OCI-LY7 (cell line): ENCODE data around the gene PLA2G4E. TPM values are rescaled to one million over a fixed set of nuclear protein-coding genes. Genes with fewer than 3 reads are reported as not detected.

ENCODE experiments used
- BruUV-seq: library from RNA; stranded (reverse); fragments of 400-500 nt; replicated peaks from 2 replicates; lab custom pipeline; 2021; lab: Mats Ljungman, UMichigan
- CTCF ChIA-PET: fragments of 300-600 bp; sonication (Branson Sonifier 250); formaldehyde crosslinking; loops from one replicate; lab custom pipeline; 2022; ENCODE audit warnings: antibody characterized with exemption; ENCODE audit not compliant: unreplicated experiment; lab: Charles Lee
- POLR2A ChIA-PET: fragments of 300-600 bp; sonication (Branson Sonifier 250); formaldehyde crosslinking; loops from one replicate; lab custom pipeline; 2022; ENCODE audit warnings: antibody characterized with exemption; lab: Charles Lee
- DNase-seq: peaks from one replicate; pipeline ENCODE4 v3.0.0-alpha.2; 2015; ENCODE audit warnings: low spot score
- H2AFZ ChIP-seq: fragments of 200-600 bp; sonication (generic), shearing (Covaris generic); 2 replicates; pipeline ENCODE4 v1.6.1; 2014; ENCODE audit warnings: mild to moderate bottlenecking, antibody characterized with exemption, low read length, moderate library complexity
- H3K27ac ChIP-seq: fragments of 200-600 bp; sonication (generic); 2 replicates; pipeline ENCODE4 v1.5.1; 2014; ENCODE audit warnings: mixed run types, low read depth, mild to moderate bottlenecking, moderate library complexity, low read length, inconsistent platforms; ENCODE audit not compliant: poor library complexity, severe bottlenecking
- H3K36me3 ChIP-seq: fragments of 200-600 bp; sonication (generic); 2 replicates; pipeline ENCODE4 v1.6.1; 2014; ENCODE audit warnings: mild to moderate bottlenecking, antibody characterized with exemption, low read length, moderate library complexity, mixed read lengths; ENCODE audit not compliant: insufficient read depth
- H3K4me1 ChIP-seq: fragments of 200-600 bp; sonication (generic); 2 replicates; pipeline ENCODE4 v1.5.1; 2014; ENCODE audit warnings: mild to moderate bottlenecking, low read length; ENCODE audit not compliant: insufficient read depth, poor library complexity, severe bottlenecking
- H3K4me2 ChIP-seq: fragments of 200-600 bp; sonication (generic); 2 replicates; pipeline ENCODE4 v1.6.1; 2014; ENCODE audit warnings: mild to moderate bottlenecking, low read length
- H3K4me3 ChIP-seq: fragments of 200-600 bp; sonication (generic); 2 replicates; pipeline ENCODE4 v1.5.1; 2014; ENCODE audit warnings: mild to moderate bottlenecking, low read depth, low read length; ENCODE audit not compliant: poor library complexity, severe bottlenecking
- H3K79me2 ChIP-seq: fragments of 200-600 bp; sonication (generic); 2 replicates; pipeline ENCODE4 v1.6.1; 2016; ENCODE audit warnings: low read depth, mild to moderate bottlenecking, low read length, moderate library complexity, mixed read lengths; ENCODE audit not compliant: insufficient read depth
- H3K9me2 ChIP-seq: fragments of 200-600 bp; sonication (generic); 2 replicates; pipeline ENCODE4 v1.6.1; 2016; ENCODE audit warnings: mild to moderate bottlenecking, low read length, mixed read lengths; ENCODE audit not compliant: insufficient read depth
- H3K9me3 ChIP-seq: fragments of 200-600 bp; sonication (generic); 2 replicates; pipeline ENCODE4 v1.6.1; 2014; ENCODE audit warnings: mild to moderate bottlenecking, mixed run types, low read length, mixed read lengths
- H4K20me1 ChIP-seq: fragments of 200-600 bp; sonication (generic); 2 replicates; pipeline ENCODE4 v1.6.1; 2014; ENCODE audit warnings: mild to moderate bottlenecking, antibody characterized with exemption, low read length, moderate library complexity, mixed read lengths; ENCODE audit not compliant: insufficient read depth
- EZH2phosphoT487 ChIP-seq: fragments of 200-600 bp; sonication (generic); IDR thresholded peaks from 2 replicates; pipeline ENCODE4 v1.6.1; 2018; ENCODE audit warnings: low read depth, borderline replicate concordance, mild to moderate bottlenecking, mixed run types, antibody characterized with exemption, low read length, moderate library complexity, mixed read lengths
- intact Hi-C: fragments of 100-400 bp; cut with micrococcal nuclease; formaldehyde crosslinking; loops from one replicate; pipeline ENCODE4 v1.10.0; 2022; ENCODE audit not compliant: unreplicated experiment
- total RNA-seq, 2 experiments: library from RNA; depleted of rRNA in 1 of 2; stranded (reverse); fragments of >200 nt in 1 of 2; shearing (Covaris generic) in 1 of 2; gene quantifications; 2 replicates each; pipeline ENCODE4 v1.2.3, GENCODE V29; 2014 to 2022
- TF ChIP-seq, protein P1 (sequence below): fragments of 200-600 bp; sonication (generic); conservative IDR thresholded peaks from 2 replicates; pipeline ENCODE4 v1.5.1; 2014; ENCODE audit warnings: mild to moderate bottlenecking, antibody characterized with exemption, low read length, moderate library complexity, mixed read lengths

Gene PLA2G4E
- total RNA-seq, 2 experiments from 2014 or later: not detected

DNA sequence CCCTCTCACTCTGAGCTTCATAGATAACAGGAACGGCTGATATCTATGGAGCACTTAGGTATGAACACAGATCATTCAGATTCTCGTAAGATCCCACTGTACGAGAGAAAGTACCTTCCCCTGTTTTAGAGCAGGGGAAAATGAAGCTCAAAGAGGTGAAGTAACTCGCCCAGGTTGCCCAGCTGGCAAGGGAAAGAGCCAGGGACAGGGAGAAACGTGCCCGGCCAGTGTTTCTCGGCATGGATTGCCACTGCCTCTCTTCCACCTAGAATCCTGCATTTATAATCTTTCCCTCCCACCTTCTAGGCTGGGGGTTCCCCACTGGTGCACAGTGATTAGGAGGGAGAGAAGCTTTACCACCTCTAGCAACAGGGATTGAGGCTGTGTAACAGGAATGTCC lies 87.5 kb downstream of the PLA2G4E start:
- ChIA-PET CTCF (no interaction called here), POLR2A (no interaction called here)
- BruUV-seq: no TSS peak
- no peaks in the 10 kb centered on the region for H3K9me2 ChIP-seq
- no peak for DNase-seq
- TF ChIP-seq, protein P1, sequence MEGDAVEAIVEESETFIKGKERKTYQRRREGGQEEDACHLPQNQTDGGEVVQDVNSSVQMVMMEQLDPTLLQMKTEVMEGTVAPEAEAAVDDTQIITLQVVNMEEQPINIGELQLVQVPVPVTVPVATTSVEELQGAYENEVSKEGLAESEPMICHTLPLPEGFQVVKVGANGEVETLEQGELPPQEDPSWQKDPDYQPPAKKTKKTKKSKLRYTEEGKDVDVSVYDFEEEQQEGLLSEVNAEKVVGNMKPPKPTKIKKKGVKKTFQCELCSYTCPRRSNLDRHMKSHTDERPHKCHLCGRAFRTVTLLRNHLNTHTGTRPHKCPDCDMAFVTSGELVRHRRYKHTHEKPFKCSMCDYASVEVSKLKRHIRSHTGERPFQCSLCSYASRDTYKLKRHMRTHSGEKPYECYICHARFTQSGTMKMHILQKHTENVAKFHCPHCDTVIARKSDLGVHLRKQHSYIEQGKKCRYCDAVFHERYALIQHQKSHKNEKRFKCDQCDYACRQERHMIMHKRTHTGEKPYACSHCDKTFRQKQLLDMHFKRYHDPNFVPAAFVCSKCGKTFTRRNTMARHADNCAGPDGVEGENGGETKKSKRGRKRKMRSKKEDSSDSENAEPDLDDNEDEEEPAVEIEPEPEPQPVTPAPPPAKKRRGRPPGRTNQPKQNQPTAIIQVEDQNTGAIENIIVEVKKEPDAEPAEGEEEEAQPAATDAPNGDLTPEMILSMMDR: no peak
- TF ChIP-seq EZH2phosphoT487: no peak
- peaks cover 33% of the 10 kb centered on the region for H3K4me1 ChIP-seq
- no peaks in the 10 kb centered on the region for H3K79me2 ChIP-seq
- no peak overlapping the region for H3K27ac ChIP-seq
- H2AFZ ChIP-seq: no peak overlapping the region
- no peak overlapping the region for H3K4me2 ChIP-seq
- H4K20me1 ChIP-seq: no peaks in the 10 kb centered on the region
- H3K36me3 ChIP-seq: no peaks in the 10 kb centered on the region
- H3K9me3 ChIP-seq: no peaks in the 10 kb centered on the region
- no peak overlapping the region for H3K4me3 ChIP-seq
- intact Hi-C loops: no loop called here

- no peaks in the 10 kb centered on the region for H3K79me2 ChIP-seq
- H3K9me3 ChIP-seq: no peaks in the 10 kb centered on the region
- H3K27ac ChIP-seq: no peak overlapping the region
- intact Hi-C loops: no loop called here
- H3K4me3 ChIP-seq: no peak overlapping the region
- no peak overlapping the region for H3K4me2 ChIP-seq
- H4K20me1 ChIP-seq: no peaks in the 10 kb centered on the region
- no peaks in the 10 kb centered on the region for H3K9me2 ChIP-seq
- H3K36me3 ChIP-seq: no peaks in the 10 kb centered on the region
- H2AFZ ChIP-seq: no peak overlapping the region
- ChIA-PET POLR2A (no interaction called here), CTCF (no interaction called here)
- DNase-seq: no peak
- peaks cover 40% of the 10 kb centered on the region for H3K4me1 ChIP-seq
- TF ChIP-seq EZH2phosphoT487: no peak
- TF ChIP-seq, protein P1: no peak
- BruUV-seq: no TSS peak
These were observed 88.1 kb downstream of the PLA2G4E start for GRCh38 chr15:41932511-41933289.

- peaks cover 46% of the 10 kb centered on the region for H3K4me1 ChIP-seq
- no peaks in the 10 kb centered on the region for H3K36me3 ChIP-seq
- intact Hi-C loops: no loop called here
- no peak overlapping the region for H3K4me3 ChIP-seq
- no peak overlapping the region for H3K27ac ChIP-seq
- BruUV-seq: no TSS peak
- H3K9me3 ChIP-seq: no peaks in the 10 kb centered on the region
- CTCF ChIA-PET: no interaction called here
- POLR2A ChIA-PET: no interaction called here
- no peak for TF ChIP-seq EZH2phosphoT487
- TF ChIP-seq, protein P1: no peak
- no peaks in the 10 kb centered on the region for H4K20me1 ChIP-seq
- DNase-seq: no peak
- no peaks in the 10 kb centered on the region for H3K9me2 ChIP-seq
- no peak overlapping the region for H3K4me2 ChIP-seq
- H3K79me2 ChIP-seq: no peaks in the 10 kb centered on the region
- H2AFZ ChIP-seq: no peak overlapping the region
These were observed 88.7 kb downstream of the PLA2G4E start for GRCh38 chr15:41932101-41932500.
